ENCODE results near the gene MACROH2A1. TPM values are rescaled to one million over a fixed set of nuclear protein-coding genes. Genes with fewer than 3 reads are reported as not detected.

MACROH2A1 gene
- total and polyA plus RNA-seq, 9 of the 15 experiments (the other 6 are each of a cell fraction or from before 2014, with no cell fraction given), result 44.9 to 289 (median 193) TPM

GRCh38 chr5:135382106-135382790 lies 16.8 kb downstream of the MACROH2A1 start:
- Histone ChIP-seq H4K20me1 (replicated peaks; ENCODE audit: control insufficient read depth, insufficient read depth, low read length) (peaks cover 3% of the 10 kb centered on the region; the same call in 1 of the 2 replicates), H2AFZ (ENCODE audit: low read depth, low read length) (no peak overlapping the region), H3K4me1 (replicated peaks in 1 of 2; ENCODE audit: control insufficient read depth in 2 of 2, insufficient read depth in 2 of 2, low read length in 2 of 2) (peaks cover 7 to 29% of the 10 kb centered on the region in 2 experiments; a peak in 4 of 5 replicates), H3K9me3 (replicated peaks; ENCODE audit: control insufficient read depth, insufficient read depth, low read depth, low read length) (no peaks in the 10 kb centered on the region), H3K9ac (ENCODE audit: insufficient read depth in 1 of 2, low read depth in 2 of 2, low read length in 2 of 2) (no peak overlapping the region), H3K4me3 (no peak overlapping the region), H3K36me3 (ENCODE audit: control insufficient read depth, insufficient read depth, low read length) (peaks cover 93% of the 10 kb centered on the region), H3K4me2 (ENCODE audit: insufficient read depth, low read length) (peak overlapping the region; percentile 19), H3K9me1 (ENCODE audit: control insufficient read depth, insufficient read depth, low read length) (no peaks in the 10 kb centered on the region), H3K27me3 (ENCODE audit: control insufficient read depth in 2 of 2, insufficient read depth in 2 of 2, low read length in 2 of 2) (no peaks in the 10 kb centered on the region), H3K79me2 (ENCODE audit: control insufficient read depth, insufficient read depth, low read length) (peaks cover 62% of the 10 kb centered on the region), H3K27ac (ENCODE audit: extremely low read depth, low read depth, low read length) (peak overlapping the region; percentile 37; the same call in 2 of the 3 replicates)
- in situ Hi-C loops (cut with MboI) (no loop called here), intact Hi-C loops (cut with micrococcal nuclease) (loop anchor here (5.0 kb wide), 1 partner anchor 45 kb away; no protein-coding TSS in a partner anchor)
- FAIRE-seq (peak; percentile 86), ATAC-seq (peak; percentile 27), DNase-seq (ENCODE audit: extremely low read depth in 1 of 4, low spot score in 3 of 4) (peak; percentile 25 to 64 (median 32))
- WGBS (ENCODE audit: insufficient coverage, low coverage, missing lambda C conversion rate), result 30% methylated on average over 3 of the region's 3 CpGs
- ChIA-PET POLR2A (interaction anchor here (0.5 to 1.2 kb wide), 5 partner anchors 9 to 1192 kb away, joined by 3 to 4 read pairs (median 3); no protein-coding TSS in a partner anchor), CTCF (ENCODE audit: low intra/inter-chr PET ratio) (no interaction called here)
- no TSS peak for BruUV-seq (replicated peaks)
- peak; percentile 67 for TF ChIP-seq NFIC (IDR thresholded peaks at IDR 0.05)
- TF ChIP-seq KLF16 (IDR thresholded peaks at IDR 0.05), result peak; percentile 52; the same call in 1 of the 2 replicates
- TF ChIP-seq SMARCA4 (IDR thresholded peaks at IDR 0.05), result peak; percentile 51; the same call in 1 of the 2 replicates
- peak; percentile 65 for TF ChIP-seq STAT5A (IDR thresholded peaks at IDR 0.05; ENCODE audit: borderline replicate concordance, low read length)
- TF ChIP-seq, protein P1, sequence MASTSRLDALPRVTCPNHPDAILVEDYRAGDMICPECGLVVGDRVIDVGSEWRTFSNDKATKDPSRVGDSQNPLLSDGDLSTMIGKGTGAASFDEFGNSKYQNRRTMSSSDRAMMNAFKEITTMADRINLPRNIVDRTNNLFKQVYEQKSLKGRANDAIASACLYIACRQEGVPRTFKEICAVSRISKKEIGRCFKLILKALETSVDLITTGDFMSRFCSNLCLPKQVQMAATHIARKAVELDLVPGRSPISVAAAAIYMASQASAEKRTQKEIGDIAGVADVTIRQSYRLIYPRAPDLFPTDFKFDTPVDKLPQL (IDR thresholded peaks at IDR 0.05; ENCODE audit: extremely low read depth, insufficient read length), result no peak
- TF ChIP-seq EP300 (IDR thresholded peaks at IDR 0.05; ENCODE audit: low read length), result peak; percentile 64; the same call in 1 of the 2 replicates
- peak; percentile 87 for TF ChIP-seq CBFA2T2 (conservative IDR thresholded peaks at IDR 0.05)
- peak; percentile 86 for TF ChIP-seq TAL1 (IDR thresholded peaks at IDR 0.05)
- TF ChIP-seq POLR2AphosphoS5 (IDR thresholded peaks at IDR 0.05; ENCODE audit: control insufficient read depth, insufficient read depth, low read depth, low read length), result peak; percentile 49; the same call in 1 of the 2 replicates
- no peak for TF ChIP-seq ZNF274 (IDR thresholded peaks at IDR 0.05; ENCODE audit: borderline replicate concordance, low read depth, low read length)
- TF ChIP-seq, protein P2, sequence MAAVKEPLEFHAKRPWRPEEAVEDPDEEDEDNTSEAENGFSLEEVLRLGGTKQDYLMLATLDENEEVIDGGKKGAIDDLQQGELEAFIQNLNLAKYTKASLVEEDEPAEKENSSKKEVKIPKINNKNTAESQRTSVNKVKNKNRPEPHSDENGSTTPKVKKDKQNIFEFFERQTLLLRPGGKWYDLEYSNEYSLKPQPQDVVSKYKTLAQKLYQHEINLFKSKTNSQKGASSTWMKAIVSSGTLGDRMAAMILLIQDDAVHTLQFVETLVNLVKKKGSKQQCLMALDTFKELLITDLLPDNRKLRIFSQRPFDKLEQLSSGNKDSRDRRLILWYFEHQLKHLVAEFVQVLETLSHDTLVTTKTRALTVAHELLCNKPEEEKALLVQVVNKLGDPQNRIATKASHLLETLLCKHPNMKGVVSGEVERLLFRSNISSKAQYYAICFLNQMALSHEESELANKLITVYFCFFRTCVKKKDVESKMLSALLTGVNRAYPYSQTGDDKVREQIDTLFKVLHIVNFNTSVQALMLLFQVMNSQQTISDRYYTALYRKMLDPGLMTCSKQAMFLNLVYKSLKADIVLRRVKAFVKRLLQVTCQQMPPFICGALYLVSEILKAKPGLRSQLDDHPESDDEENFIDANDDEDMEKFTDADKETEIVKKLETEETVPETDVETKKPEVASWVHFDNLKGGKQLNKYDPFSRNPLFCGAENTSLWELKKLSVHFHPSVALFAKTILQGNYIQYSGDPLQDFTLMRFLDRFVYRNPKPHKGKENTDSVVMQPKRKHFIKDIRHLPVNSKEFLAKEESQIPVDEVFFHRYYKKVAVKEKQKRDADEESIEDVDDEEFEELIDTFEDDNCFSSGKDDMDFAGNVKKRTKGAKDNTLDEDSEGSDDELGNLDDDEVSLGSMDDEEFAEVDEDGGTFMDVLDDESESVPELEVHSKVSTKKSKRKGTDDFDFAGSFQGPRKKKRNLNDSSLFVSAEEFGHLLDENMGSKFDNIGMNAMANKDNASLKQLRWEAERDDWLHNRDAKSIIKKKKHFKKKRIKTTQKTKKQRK (IDR thresholded peaks at IDR 0.05; ENCODE audit: borderline replicate concordance, low read depth, low read length), result no peak
- TF ChIP-seq CBFA2T3 (IDR thresholded peaks at IDR 0.05), result peak; percentile 93
- TF ChIP-seq, protein P3, sequence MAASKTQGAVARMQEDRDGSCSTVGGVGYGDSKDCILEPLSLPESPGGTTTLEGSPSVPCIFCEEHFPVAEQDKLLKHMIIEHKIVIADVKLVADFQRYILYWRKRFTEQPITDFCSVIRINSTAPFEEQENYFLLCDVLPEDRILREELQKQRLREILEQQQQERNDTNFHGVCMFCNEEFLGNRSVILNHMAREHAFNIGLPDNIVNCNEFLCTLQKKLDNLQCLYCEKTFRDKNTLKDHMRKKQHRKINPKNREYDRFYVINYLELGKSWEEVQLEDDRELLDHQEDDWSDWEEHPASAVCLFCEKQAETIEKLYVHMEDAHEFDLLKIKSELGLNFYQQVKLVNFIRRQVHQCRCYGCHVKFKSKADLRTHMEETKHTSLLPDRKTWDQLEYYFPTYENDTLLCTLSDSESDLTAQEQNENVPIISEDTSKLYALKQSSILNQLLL (CRISPR knock-in tag; IDR thresholded peaks at IDR 0.05; ENCODE audit: borderline replicate concordance), result no peak
- TF ChIP-seq E4F1 (CRISPR knock-in tag; IDR thresholded peaks at IDR 0.05; ENCODE audit: borderline replicate concordance), result no peak
- peak; percentile 64 for TF ChIP-seq EHMT2 (IDR thresholded peaks at IDR 0.05)

Data from K562 (cell line).